GM18951 (cell line): ENCODE results near the gene LRRTM4.
"Not testable (repeated sequence)": the region's sequence is repeated elsewhere in the genome, so short reads cannot be mapped to it uniquely, and the experiment has no call there.

Experiments
- POLR2A ChIP-seq: IDR thresholded peaks from 4 replicates; pipeline ENCODE4 v1.6.1; 2011; ENCODE audit warnings: mild to moderate bottlenecking; ENCODE audit not compliant: insufficient read length, insufficient read depth; ENCODE audit errors: extremely low read depth
- in situ Hi-C: fragments of 300-500 bp; cut with MboI; formaldehyde crosslinking; loops from one replicate; pipeline ENCODE4 v1.12.0; 2022; ENCODE audit warnings: low sequenced_read_pairs, mixed read lengths, inconsistent platforms; ENCODE audit not compliant: unreplicated experiment

LRRTM4 gene

DNA sequence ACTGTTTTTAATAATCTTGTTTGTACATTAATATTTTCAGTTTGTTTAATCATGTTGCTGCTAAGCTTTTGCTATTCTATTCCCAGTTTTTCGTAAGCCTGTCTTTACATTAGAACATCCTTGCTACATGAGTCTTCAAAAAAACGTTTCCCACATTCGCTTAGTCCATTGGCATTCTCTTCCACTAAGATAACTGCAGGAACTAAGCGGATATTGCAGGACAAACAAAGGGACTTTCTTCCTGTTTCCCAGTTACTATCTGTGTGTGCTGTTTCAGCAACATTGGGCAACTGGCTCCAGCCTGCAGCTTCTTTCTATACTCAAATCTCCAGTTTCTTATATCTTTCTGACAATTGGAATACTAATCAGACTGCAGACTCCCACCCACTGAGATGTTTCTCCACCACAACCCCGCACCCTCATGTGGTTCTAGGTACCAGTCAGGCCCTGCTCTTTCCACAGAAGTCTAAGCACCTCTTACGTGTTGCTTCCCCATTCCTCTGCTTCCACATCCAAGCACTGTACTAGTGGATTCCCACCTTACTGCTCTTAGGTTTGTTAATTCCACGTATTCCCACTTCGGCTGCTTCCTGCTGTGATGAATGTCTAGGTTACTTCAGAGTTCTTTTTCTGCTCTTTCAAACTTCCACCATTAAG lies 420.3 kb downstream of the LRRTM4 start:
- TF ChIP-seq POLR2A = no peak
- in situ Hi-C loops = no loop called here

DNA sequence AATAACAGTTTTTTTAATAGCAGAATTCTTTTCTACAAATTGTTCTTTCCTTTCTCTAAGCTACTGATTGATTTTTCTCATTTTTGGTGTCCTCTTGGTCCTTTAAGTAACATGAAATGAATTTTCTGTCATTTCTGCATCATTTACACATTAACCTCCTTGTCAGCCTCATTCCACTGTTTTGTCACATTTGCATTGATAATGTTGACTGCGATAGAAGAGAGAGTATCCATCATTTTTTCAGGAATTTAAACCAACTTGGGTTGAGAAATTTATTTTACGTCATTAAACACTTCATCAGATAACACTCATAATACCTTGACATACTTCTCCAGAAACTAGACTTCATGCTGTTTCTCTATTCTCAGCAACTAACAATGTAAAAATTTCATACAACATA lies 422.2 kb downstream of the LRRTM4 start:
- in situ Hi-C loops = no loop called here
- TF ChIP-seq POLR2A = no peak

DNA sequence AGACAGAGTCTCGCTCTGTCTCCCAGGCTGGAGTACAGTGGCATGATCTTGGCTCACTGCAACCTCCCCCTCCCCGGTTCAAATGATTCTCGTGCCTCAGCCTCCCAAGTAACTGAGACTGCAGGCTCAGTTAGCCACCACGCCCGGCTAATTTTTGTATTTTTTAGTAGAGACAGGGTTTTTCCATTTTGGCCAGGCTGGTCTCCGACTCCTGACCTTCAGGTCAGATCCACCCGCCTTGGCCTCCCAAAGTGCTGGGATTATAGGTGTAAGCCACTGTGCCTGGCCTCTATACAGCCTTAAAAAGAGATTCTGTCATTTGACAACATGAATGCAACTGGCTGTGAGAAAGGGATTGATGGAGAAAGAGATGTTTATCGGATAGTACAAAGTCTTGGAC lies 426.7 kb downstream of the LRRTM4 start:
- in situ Hi-C loops = not testable (repeated sequence)

DNA sequence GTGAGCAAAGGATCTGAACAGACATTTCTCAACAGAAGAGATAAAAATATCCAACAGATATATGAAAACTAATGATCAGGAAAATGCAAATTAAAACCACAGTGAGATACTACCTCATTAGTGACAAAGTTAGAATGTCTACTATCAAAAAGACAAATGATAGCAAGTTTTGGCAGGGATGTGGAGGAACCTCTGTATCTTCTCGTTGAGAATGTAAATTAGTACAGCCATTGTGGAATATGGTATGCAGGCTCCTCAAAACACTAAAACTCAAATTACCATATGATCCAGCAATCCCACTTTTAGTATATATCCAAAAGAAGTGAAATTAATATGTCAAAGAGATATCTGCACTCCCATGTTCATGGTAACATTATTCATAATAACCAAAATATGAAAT lies 427.1 kb downstream of the LRRTM4 start:
- in situ Hi-C loops = no loop called here
- no peak for TF ChIP-seq POLR2A

DNA sequence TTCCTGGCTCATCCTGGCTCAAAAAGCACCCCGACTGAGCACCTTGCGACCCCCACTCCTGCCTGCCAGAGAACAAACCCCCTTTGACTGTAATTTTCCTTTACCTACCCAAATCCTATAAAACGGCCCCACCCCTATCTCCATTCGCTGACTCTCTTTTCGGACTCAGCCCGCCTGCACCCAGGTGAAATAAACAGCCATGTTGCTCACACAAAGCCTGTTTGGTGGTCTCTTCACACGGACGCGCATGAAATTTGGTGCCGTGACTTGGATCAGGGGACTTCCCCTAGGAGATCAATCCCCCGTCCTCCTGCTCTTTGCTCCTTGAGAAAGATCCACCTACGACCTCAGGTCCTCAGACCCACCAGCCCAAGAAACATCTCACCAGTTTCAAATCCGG lies 433.8 kb downstream of the LRRTM4 start:
- in situ Hi-C loops = not testable (repeated sequence)

DNA sequence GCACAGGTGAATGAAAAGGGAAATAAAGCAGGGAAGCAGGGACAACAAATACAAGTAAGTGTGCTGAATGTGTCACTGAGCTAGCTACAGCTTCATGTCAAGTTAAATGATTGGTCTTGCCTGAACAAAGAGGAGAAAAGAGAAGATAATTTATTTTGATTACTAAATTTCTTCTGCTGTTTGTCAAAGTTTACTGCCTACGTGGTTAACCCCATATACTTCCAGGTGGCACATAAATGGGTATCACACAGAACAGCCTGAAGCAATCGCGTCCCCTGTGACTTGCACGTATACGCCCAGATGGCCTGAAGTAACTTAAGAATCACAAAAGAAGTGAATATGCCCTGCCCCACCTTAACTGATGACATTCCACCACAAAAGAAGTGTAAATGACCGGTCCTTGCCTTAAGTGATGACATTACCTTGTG lies 434.2 kb downstream of the LRRTM4 start:
- in situ Hi-C loops = no loop called here
- TF ChIP-seq POLR2A = no peak

DNA sequence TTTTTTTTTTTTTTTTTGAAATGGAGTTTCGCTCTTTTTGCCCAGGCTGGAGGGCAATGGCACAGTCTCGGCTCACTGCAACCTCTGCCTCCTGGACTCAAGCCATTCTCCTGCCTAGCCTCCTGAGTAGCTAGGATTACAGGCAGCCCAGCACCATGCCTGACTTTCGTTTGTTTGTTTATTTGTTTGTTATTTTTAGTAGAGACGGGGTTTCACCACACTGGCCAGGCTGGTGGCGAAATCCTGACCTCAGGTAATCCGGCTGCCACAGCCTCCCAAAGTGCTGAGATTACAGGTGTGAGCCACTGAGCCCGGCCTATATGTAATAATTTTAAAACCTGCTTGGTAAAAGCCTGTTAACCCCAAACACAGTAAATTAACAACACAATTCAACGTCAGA lies 435.7 kb downstream of the LRRTM4 start:
- in situ Hi-C loops = no loop called here
- no peak for TF ChIP-seq POLR2A

DNA sequence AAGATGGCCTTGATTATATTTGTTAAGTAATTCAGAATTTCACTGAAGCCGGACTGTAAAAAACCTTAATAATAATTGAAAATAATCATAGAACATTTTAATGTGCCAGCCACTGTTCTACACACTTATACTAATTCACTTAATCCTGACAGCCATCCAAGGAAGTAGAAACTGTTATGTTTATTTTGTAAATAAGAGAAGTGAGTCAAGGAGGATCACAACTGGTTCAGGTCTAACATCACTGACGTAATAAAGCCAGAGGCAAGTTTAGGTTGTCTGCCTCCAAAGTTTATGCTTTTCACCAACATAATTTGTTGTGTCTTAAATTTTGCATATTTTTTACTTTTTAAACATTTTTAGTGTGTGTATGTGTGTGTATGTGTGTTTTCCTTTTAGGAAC lies 436.1 kb downstream of the LRRTM4 start:
- no peak for TF ChIP-seq POLR2A

DNA sequence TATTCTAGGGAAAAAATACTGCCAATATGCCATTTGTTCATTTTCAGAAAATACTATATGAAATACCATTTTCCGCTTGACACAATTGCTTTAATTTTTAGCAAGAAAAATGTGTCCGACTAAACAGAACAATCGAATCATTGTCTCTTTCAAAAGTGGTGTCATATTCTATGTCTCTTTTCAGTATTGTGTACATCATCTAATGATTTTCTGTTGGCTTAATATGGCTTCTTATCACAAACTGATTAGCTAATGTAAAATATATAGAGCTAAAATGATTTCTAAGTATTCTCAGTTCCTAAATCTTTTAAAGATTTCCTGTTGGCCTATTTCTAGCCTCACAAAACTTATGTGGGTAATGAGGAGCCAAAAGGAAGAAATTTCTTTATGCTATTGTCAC lies 436.6 kb downstream of the LRRTM4 start:
- no peak for TF ChIP-seq POLR2A
- in situ Hi-C loops = no loop called here

More for the DNA sequence above, 436.1 kb downstream of the LRRTM4 start:
- in situ Hi-C loops = no loop called here

DNA sequence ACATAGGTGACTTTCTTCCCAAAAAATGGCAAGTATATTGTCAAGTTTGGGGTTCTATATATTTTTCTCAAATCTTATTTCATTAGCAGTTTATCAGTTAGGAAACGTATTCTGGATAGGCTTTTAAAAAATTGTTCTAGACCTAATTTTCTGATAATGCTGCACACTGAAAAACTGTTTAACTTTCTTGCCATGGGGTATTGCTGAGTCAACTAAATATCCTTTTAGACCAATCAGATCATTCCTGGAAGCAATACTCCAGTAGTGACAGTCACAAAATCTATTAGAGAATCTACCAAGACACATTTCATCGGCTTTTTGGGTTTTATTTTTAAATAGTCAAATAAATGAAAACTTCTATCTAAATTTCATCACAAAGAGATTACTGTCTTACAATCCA lies 440.6 kb downstream of the LRRTM4 start:
- TF ChIP-seq POLR2A = no peak
- in situ Hi-C loops = no loop called here

DNA sequence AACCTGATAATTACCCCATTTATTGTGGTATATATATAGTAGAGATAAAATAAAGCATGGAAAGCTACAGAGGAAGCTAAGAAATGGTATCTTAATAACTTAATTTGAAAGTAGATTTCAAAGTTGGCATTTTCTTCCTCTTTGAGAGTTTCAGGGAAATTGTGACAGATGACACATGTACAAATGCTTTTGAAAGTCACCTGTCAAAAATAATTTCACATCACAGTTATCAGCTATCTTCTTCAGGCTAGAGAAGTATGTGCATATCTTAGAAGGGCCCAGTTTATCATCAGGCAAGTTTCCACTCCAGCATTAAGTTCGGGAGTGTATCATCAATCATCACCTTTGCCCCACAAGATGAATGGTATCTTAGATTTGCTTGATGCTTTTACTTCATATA lies 457.9 kb downstream of the LRRTM4 start:
- no peak for TF ChIP-seq POLR2A
- in situ Hi-C loops = no loop called here

DNA sequence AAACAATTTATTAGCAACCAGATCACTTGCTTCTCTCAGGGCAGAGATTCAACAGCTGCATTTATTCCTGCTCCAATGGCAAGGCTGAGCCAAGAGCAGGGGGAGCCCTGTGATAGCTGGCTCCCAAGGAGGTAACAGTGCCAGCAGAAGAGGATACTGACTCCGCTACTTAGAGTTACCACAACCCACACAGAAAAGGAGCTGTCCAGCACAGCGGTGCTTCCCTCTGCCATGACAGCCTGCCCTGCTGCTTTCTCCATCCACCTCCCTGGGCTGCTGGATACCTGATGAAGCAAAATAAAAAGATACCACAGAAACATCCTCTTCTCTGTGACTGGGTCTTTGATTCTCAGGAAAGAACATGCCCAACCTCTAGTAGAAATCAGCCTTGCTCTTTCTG lies 467.2 kb downstream of the LRRTM4 start:
- in situ Hi-C loops = no loop called here

DNA sequence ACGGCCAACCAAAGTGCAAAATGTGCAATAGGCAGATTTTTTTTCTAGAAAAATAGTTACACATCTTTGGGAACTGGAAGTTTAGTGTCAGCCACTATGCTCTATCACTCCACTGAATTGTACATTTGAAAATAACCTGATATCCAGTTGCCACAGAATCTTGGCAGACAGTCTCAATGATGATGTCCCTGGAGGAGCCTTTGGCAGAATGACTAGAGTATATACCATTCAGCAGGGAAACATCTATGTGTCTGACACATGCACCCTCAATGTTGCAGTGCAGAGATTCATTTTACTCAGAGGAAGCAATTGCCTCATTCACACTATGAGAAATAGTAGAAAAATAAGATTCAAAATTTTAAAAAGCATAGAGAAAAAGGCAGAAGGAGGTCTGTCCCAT lies 475.8 kb downstream of the LRRTM4 start:
- no peak for TF ChIP-seq POLR2A
- in situ Hi-C loops = no loop called here

More for the DNA sequence above, 467.2 kb downstream of the LRRTM4 start:
- TF ChIP-seq POLR2A = no peak

DNA sequence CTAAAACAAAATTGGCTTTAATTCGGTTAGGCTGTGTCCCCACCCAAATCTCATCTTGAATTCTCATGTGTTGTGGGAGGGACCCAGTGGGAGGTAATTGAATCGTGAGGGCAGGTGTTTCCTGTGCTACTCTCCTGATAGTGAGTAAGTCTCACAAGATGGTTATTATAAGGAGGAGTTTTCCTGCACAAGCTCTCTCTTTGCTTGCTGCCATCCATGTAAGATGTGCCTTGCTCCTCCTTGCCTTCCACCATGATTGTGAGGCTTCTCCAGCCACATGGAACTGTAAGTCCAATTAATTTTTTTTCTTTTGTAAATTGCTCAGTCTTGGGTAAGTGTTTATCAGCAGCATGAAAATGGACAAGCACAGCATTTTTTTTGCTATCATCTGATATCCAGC lies 476.7 kb downstream of the LRRTM4 start:
- in situ Hi-C loops = not testable (repeated sequence)

DNA sequence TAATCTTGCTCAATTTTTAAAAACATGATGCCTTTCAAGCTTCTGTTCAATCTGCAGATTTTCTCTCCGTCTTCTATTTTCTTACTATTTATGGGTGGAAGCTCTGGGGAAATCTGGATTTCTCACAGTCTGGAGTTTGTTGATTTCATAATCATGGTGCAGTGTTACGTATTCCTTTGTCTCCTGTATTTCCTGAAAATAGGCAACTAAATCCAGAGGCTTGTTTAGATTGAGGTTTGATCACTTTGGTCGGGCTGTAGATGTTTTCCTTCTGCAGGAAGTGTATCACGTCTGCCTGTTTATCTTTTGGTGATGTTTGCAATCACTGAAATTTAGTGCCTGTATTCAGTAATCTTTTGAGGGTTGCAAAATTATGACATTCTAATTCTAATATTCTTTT lies 487.7 kb downstream of the LRRTM4 start:
- in situ Hi-C loops = no loop called here
- no peak for TF ChIP-seq POLR2A

DNA sequence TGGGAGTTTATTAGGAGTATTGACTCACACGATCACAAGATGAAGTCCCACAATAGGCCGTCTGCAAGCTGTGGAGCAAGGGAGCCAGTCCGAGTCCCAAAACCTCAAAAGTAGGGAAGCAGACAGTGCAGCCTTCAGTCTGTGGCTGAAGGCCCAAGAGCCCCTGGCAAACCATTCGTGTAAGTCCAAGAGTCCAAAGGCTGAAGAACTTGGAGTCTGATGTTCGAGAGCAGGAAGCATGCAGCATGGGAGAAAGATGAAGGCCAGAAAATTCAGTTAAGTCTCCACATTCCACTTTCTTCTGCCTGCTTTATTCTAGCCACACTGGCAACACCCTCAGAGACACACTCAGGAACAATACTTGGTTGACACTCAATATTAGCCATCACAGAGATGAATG lies 492.9 kb downstream of the LRRTM4 start:
- in situ Hi-C loops = not testable (repeated sequence)
